ENCODE measurements around the gene TATDN2.
"Not testable (repeated sequence)": the region's sequence is repeated elsewhere in the genome, so short reads cannot be mapped to it uniquely, and the experiment has no call there.

Gene TATDN2

GRCh38 chr3:10260211-10260701, 12.0 kb downstream of the TATDN2 start:
- H3K9me3 ChIP-seq: no peaks in the 10 kb centered on the region
- no peaks in the 10 kb centered on the region for H3K27me3 ChIP-seq
- no peak for TF ChIP-seq CTCF (IDR thresholded peaks at IDR 0.05)
- H3K4me3 ChIP-seq (ENCODE audit: low read depth in 1 of 2, low read length in 1 of 2): no peak overlapping the region
- peaks cover 5 to 7% of the 10 kb centered on the region in 2 experiments for H3K4me1 ChIP-seq (ENCODE audit: control insufficient read depth in 1 of 2, insufficient read depth in 1 of 2, low read depth in 1 of 2, low read length in 1 of 2)
- H3K27ac ChIP-seq: peak overlapping the region; percentile 35
- peaks cover 39% of the 10 kb centered on the region for H3K36me3 ChIP-seq

GRCh38 chr3:10262027-10262426, 13.8 kb downstream of the TATDN2 start:
- peaks cover 34% of the 10 kb centered on the region for H3K36me3 ChIP-seq
- peak overlapping the region; percentile 58 for H3K27ac ChIP-seq
- no peak overlapping the region for H3K4me3 ChIP-seq (ENCODE audit: low read depth in 1 of 2, low read length in 1 of 2)
- no peaks in the 10 kb centered on the region for H3K9me3 ChIP-seq
- no peaks in the 10 kb centered on the region for H3K27me3 ChIP-seq
- TF ChIP-seq CTCF (IDR thresholded peaks at IDR 0.05): no peak
- peaks cover 3 to 4% of the 10 kb centered on the region in 2 experiments for H3K4me1 ChIP-seq (ENCODE audit: control insufficient read depth in 1 of 2, insufficient read depth in 1 of 2, low read depth in 1 of 2, low read length in 1 of 2)

GRCh38 chr3:10263646-10264363, 15.5 kb downstream of the TATDN2 start:
- peak; percentile 10 for TF ChIP-seq CTCF (IDR thresholded peaks at IDR 0.05)
- Histone ChIP-seq H3K4me1 (ENCODE audit: control insufficient read depth in 1 of 2, insufficient read depth in 1 of 2, low read depth in 1 of 2, low read length in 1 of 2) (peaks cover 3 to 8% of the 10 kb centered on the region in 2 experiments), H3K4me3 (ENCODE audit: low read depth in 1 of 2, low read length in 1 of 2) (no peak overlapping the region), H3K27me3 (no peaks in the 10 kb centered on the region), H3K9me3 (no peaks in the 10 kb centered on the region), H3K36me3 (peaks cover 40% of the 10 kb centered on the region), H3K27ac (peak overlapping the region; percentile 50)

- TF ChIP-seq CTCF (IDR thresholded peaks at IDR 0.05): no peak
- Histone ChIP-seq H3K27ac (no peak overlapping the region), H3K9me3 (no peaks in the 10 kb centered on the region), H3K4me1 (ENCODE audit: control insufficient read depth in 1 of 2, insufficient read depth in 1 of 2, low read depth in 1 of 2, low read length in 1 of 2) (peaks cover 3 to 8% of the 10 kb centered on the region in 2 experiments), H3K36me3 (peaks cover 40% of the 10 kb centered on the region), H3K4me3 (ENCODE audit: low read depth in 1 of 2, low read length in 1 of 2) (no peak overlapping the region), H3K27me3 (no peaks in the 10 kb centered on the region)
Observed at GRCh38 chr3:10265833-10266232, 17.6 kb downstream of the TATDN2 start.

GRCh38 chr3:10266936-10267335, 18.7 kb downstream of the TATDN2 start:
- not testable (repeated sequence) for H3K27me3 ChIP-seq; H3K4me3 ChIP-seq (ENCODE audit: low read depth in 1 of 2, low read length in 1 of 2); H3K4me1 ChIP-seq (ENCODE audit: control insufficient read depth in 1 of 2, insufficient read depth in 1 of 2, low read depth in 1 of 2, low read length in 1 of 2); H3K27ac ChIP-seq; H3K9me3 ChIP-seq
- peaks cover 48% of the 10 kb centered on the region for H3K36me3 ChIP-seq

GRCh38 chr3:10268116-10268515, 19.9 kb downstream of the TATDN2 start:
- peaks cover 54% of the 10 kb centered on the region for H3K36me3 ChIP-seq

More at GRCh38 chr3:10268116-10268515, 19.9 kb downstream of the TATDN2 start:
- H3K4me3 ChIP-seq (ENCODE audit: low read depth in 1 of 2, low read length in 1 of 2): no peak overlapping the region
- peak overlapping the region; percentile 28 for H3K27ac ChIP-seq
- H3K4me1 ChIP-seq (ENCODE audit: control insufficient read depth in 1 of 2, insufficient read depth in 1 of 2, low read depth in 1 of 2, low read length in 1 of 2): peaks cover 4 to 8% of the 10 kb centered on the region in 2 experiments
- H3K27me3 ChIP-seq: no peaks in the 10 kb centered on the region
- H3K9me3 ChIP-seq: no peaks in the 10 kb centered on the region
- no peak for TF ChIP-seq CTCF (IDR thresholded peaks at IDR 0.05)

All from neutrophil (primary cell).